AG09309 (cell line): ENCODE measurements around the gene PTPRG.

Source experiments
- DNase-seq: peaks from one replicate; pipeline ENCODE4 v3.0.0-alpha.2; 2010; ENCODE audit warnings: low read depth
- H3K4me3 ChIP-seq: 2 replicates; pipeline ENCODE4 v1.5.1; 2011; ENCODE audit warnings: mild to moderate bottlenecking, low read depth, low read length, moderate library complexity; ENCODE audit not compliant: control insufficient read depth
- CTCF ChIP-seq: IDR thresholded peaks from 2 replicates; pipeline ENCODE4 v1.5.1; 2011; ENCODE audit warnings: mild to moderate bottlenecking, low read depth, low read length, inconsistent platforms; ENCODE audit not compliant: insufficient read depth, control insufficient read depth; ENCODE audit errors: missing control alignments

PTPRG gene

GRCh38 chr3:61964566-61964965, 403.2 kb downstream of the PTPRG start:
- no peak for DNase-seq
- no peak overlapping the region for H3K4me3 ChIP-seq
- TF ChIP-seq CTCF, result no peak

GRCh38 chr3:61965770-61966131, 404.4 kb downstream of the PTPRG start:
- H3K4me3 ChIP-seq, result no peak overlapping the region
- DNase-seq, result no peak
- TF ChIP-seq CTCF, result no peak

- DNase-seq, result no peak
- TF ChIP-seq CTCF, result no peak
- no peak overlapping the region for H3K4me3 ChIP-seq
Measured at GRCh38 chr3:61966200-61966599, 404.8 kb downstream of the PTPRG start.

GRCh38 chr3:61967019-61967418, 405.6 kb downstream of the PTPRG start:
- H3K4me3 ChIP-seq, result no peak overlapping the region
- no peak for TF ChIP-seq CTCF
- no peak for DNase-seq

- TF ChIP-seq CTCF, result no peak
- no peak overlapping the region for H3K4me3 ChIP-seq
- no peak for DNase-seq
Measured at GRCh38 chr3:61967937-61968336, 406.6 kb downstream of the PTPRG start.

- no peak for DNase-seq
- H3K4me3 ChIP-seq, result no peak overlapping the region
- no peak for TF ChIP-seq CTCF
Measured at GRCh38 chr3:61974662-61975061, 413.3 kb downstream of the PTPRG start.

GRCh38 chr3:61975199-61975598, 413.8 kb downstream of the PTPRG start:
- H3K4me3 ChIP-seq, result no peak overlapping the region
- TF ChIP-seq CTCF, result no peak
- DNase-seq, result no peak
